ENCODE data around the gene AUTS2. TPM values are rescaled to one million over a fixed set of nuclear protein-coding genes. Genes with fewer than 3 reads are reported as not detected.

The AUTS2 gene
- total RNA-seq, 1 experiment from 2014 or later: 50.0 TPM

- POLR2A ChIA-PET: interaction anchor here (0.5 kb wide), 1 partner anchor 8 kb away, joined by 4 read pairs; no protein-coding TSS in a partner anchor
- no peak overlapping the region for H3K27ac Mint-ChIP-seq
Measured at GRCh38 chr7:70307544-70308106, 709.4 kb downstream of the AUTS2 start.

More at GRCh38 chr7:70307544-70308106, 709.4 kb downstream of the AUTS2 start:
- no peaks in the 10 kb centered on the region for H3K4me1 Mint-ChIP-seq
- no peak overlapping the region for H3K4me3 Mint-ChIP-seq
- ATAC-seq (no peak), DNase-seq (ENCODE audit: low spot score) (no peak)
- no peaks in the 10 kb centered on the region for H3K36me3 Mint-ChIP-seq
- CTCF ChIA-PET: no interaction called here
- H3K9me3 Mint-ChIP-seq: no peaks in the 10 kb centered on the region
- TF ChIP-seq CTCF (IDR thresholded peaks at IDR 0.05): no peak
- TF ChIP-seq PRDM15 (CRISPR knock-in tag; IDR thresholded peaks at IDR 0.05): no peak
- TF ChIP-seq STAT6 (CRISPR knock-in tag; conservative IDR thresholded peaks at IDR 0.05; ENCODE audit: low read depth): no peak
- TF ChIP-seq ZSCAN18 (CRISPR knock-in tag; IDR thresholded peaks at IDR 0.05): no peak
- no peak for TF ChIP-seq E2F5 (CRISPR knock-in tag; IDR thresholded peaks at IDR 0.05)
- TF ChIP-seq TCF7 (CRISPR knock-in tag; IDR thresholded peaks at IDR 0.05; ENCODE audit: low read depth): no peak
- no peak for TF ChIP-seq E2F4 (CRISPR knock-in tag; IDR thresholded peaks at IDR 0.05; ENCODE audit: borderline replicate concordance, low read depth)
- TF ChIP-seq MAX (CRISPR knock-in tag; IDR thresholded peaks at IDR 0.05): no peak
- peaks cover 4% of the 10 kb centered on the region; the same call in 1 of the 2 replicates for H3K27me3 Mint-ChIP-seq (ENCODE audit: low read depth)
